WTC11 (cell line): ENCODE data around the gene TNFRSF11A. TPM values are rescaled to one million over a fixed set of nuclear protein-coding genes. Genes with fewer than 3 reads are reported as not detected.

ENCODE experiments used
- ATAC-seq: fragments of 200-7000 bp; cut with Tn5 transposase; 2 replicates; pipeline ENCODE4 v1.10.0; 2021; ENCODE audit warnings: mild to moderate bottlenecking, moderate library complexity
- CTCF ChIA-PET: fragments of 300-600 bp; sonication (Branson Sonifier 250); formaldehyde crosslinking; loops from one replicate; lab custom pipeline; 2021; ENCODE audit warnings: antibody characterized with exemption; lab: Charles Lee
- POLR2A ChIA-PET: fragments of 350-600 bp; sonication (Branson Sonifier 250); formaldehyde crosslinking; loops from one replicate; lab custom pipeline; 2021; ENCODE audit warnings: antibody characterized with exemption; lab: Charles Lee
- DNase-seq: peaks from one replicate; pipeline ENCODE4 v3.0.0; 2021; ENCODE audit warnings: low spot score
- H3K27ac Mint-ChIP-seq: 2 replicates; pipeline ENCODE4 v1.8.0; 2021; ENCODE audit warnings: mixed read lengths
- H3K27me3 Mint-ChIP-seq: 2 replicates; pipeline ENCODE4 v1.8.0; 2021; ENCODE audit warnings: low read depth, mild to moderate bottlenecking, moderate library complexity, mixed read lengths
- H3K36me3 Mint-ChIP-seq: 2 replicates; pipeline ENCODE4 v1.8.0; 2021; ENCODE audit warnings: mixed read lengths
- H3K4me1 Mint-ChIP-seq: 2 replicates; pipeline ENCODE4 v1.8.0; 2022; ENCODE audit warnings: mixed read lengths
- H3K4me3 Mint-ChIP-seq: 2 replicates; pipeline ENCODE4 v1.8.0; 2021; ENCODE audit warnings: mild to moderate bottlenecking, moderate library complexity, mixed read lengths
- H3K9me3 Mint-ChIP-seq: 2 replicates; pipeline ENCODE4 v1.8.0; 2021; ENCODE audit warnings: mixed read lengths
- AFF4 ChIP-seq: sonication (generic); formaldehyde crosslinking; IDR thresholded peaks from 2 replicates; pipeline ENCODE4 v1.8.1; 2023; ENCODE audit warnings: mild to moderate bottlenecking, missing genetic modification reagents, borderline replicate concordance
- ATF6 ChIP-seq: sonication (generic); formaldehyde crosslinking; IDR thresholded peaks from 2 replicates; pipeline ENCODE4 v1.8.1; 2023; ENCODE audit warnings: mild to moderate bottlenecking, missing genetic modification reagents
- CBFB ChIP-seq: sonication (generic); formaldehyde crosslinking; IDR thresholded peaks from 2 replicates; pipeline ENCODE4 v1.8.1; 2022; ENCODE audit warnings: mild to moderate bottlenecking, low read depth, missing genetic modification reagents
- E2F4 ChIP-seq: sonication (generic); formaldehyde crosslinking; IDR thresholded peaks from 2 replicates; pipeline ENCODE4 v1.8.1; 2022; ENCODE audit warnings: low read depth, mild to moderate bottlenecking, moderate library complexity, missing genetic modification reagents, borderline replicate concordance
- ELF4 ChIP-seq: sonication (generic); formaldehyde crosslinking; IDR thresholded peaks from 2 replicates; pipeline ENCODE4 v1.8.1; 2022; ENCODE audit warnings: low read depth, mild to moderate bottlenecking, moderate library complexity, missing genetic modification reagents
- ERG ChIP-seq: fragments of 250-450 bp; sonication (Bioruptor Pico); IDR thresholded peaks from 2 replicates; pipeline ENCODE4 v1.8.0; 2021; ENCODE audit warnings: mild to moderate bottlenecking
- FOXP4 ChIP-seq: sonication (generic); formaldehyde crosslinking; IDR thresholded peaks from 2 replicates; pipeline ENCODE4 v1.8.0; 2022; ENCODE audit warnings: mild to moderate bottlenecking, missing genetic modification reagents
- MAX ChIP-seq: sonication (generic); formaldehyde crosslinking; IDR thresholded peaks from 2 replicates; pipeline ENCODE4 v1.8.0; 2022; ENCODE audit warnings: mild to moderate bottlenecking, missing genetic modification reagents
- OVOL2 ChIP-seq: fragments of 250-450 bp; sonication (Bioruptor Pico); IDR thresholded peaks from 2 replicates; pipeline ENCODE4 v1.9.0; 2021; ENCODE audit warnings: mild to moderate bottlenecking, borderline replicate concordance
- TCF7 ChIP-seq: sonication (generic); formaldehyde crosslinking; IDR thresholded peaks from 2 replicates; pipeline ENCODE4 v1.8.0; 2022; ENCODE audit warnings: mild to moderate bottlenecking, low read depth, missing genetic modification reagents, moderate library complexity
- ZNF138 ChIP-seq: sonication (generic); formaldehyde crosslinking; conservative IDR thresholded peaks from 2 replicates; pipeline ENCODE4 v1.8.1; 2022; ENCODE audit warnings: mild to moderate bottlenecking, moderate library complexity, missing genetic modification reagents
- ZNF263 ChIP-seq: sonication (generic); formaldehyde crosslinking; IDR thresholded peaks from 2 replicates; pipeline ENCODE4 v1.8.1; 2022; ENCODE audit warnings: low read depth, mild to moderate bottlenecking, moderate library complexity, missing genetic modification reagents
- ZNF281 ChIP-seq: sonication (generic); formaldehyde crosslinking; IDR thresholded peaks from 2 replicates; pipeline ENCODE4 v1.8.0; 2023; ENCODE audit warnings: mild to moderate bottlenecking, missing genetic modification reagents
- ZNF317 ChIP-seq: sonication (generic); formaldehyde crosslinking; IDR thresholded peaks from 2 replicates; pipeline ENCODE4 v1.8.1; 2023; ENCODE audit warnings: low read depth, mild to moderate bottlenecking, moderate library complexity, missing genetic modification reagents, borderline replicate concordance
- total RNA-seq: library from RNA; stranded (reverse); gene quantifications from 3 replicates; pipeline ENCODE4 v1.2.3, GENCODE V29; 2021

TNFRSF11A gene
- total RNA-seq, 1 experiment from 2014 or later: 4.9 TPM

- POLR2A ChIA-PET: no interaction called here
- CTCF ChIA-PET: no interaction called here
- no peak overlapping the region for H3K27ac Mint-ChIP-seq
- no peak for TF ChIP-seq TCF7 (CRISPR knock-in tag)
- no peak for TF ChIP-seq E2F4 (CRISPR knock-in tag)
- no peak for TF ChIP-seq ZNF281 (CRISPR knock-in tag)
- TF ChIP-seq ZNF138 (CRISPR knock-in tag): no peak
- no peak for TF ChIP-seq ZNF317 (CRISPR knock-in tag)
- no peak for TF ChIP-seq ZNF263 (CRISPR knock-in tag)
- TF ChIP-seq ELF4 (CRISPR knock-in tag): no peak
- no peak for TF ChIP-seq OVOL2 (CRISPR knock-in tag)
- TF ChIP-seq AFF4 (CRISPR knock-in tag): no peak
- no peak for TF ChIP-seq CBFB (CRISPR knock-in tag)
- no peak for TF ChIP-seq FOXP4 (CRISPR knock-in tag)
- TF ChIP-seq MAX (CRISPR knock-in tag): no peak
- no peak for TF ChIP-seq ERG
- no peak for TF ChIP-seq ATF6 (CRISPR knock-in tag)
- DNase-seq: no peak
- H3K27me3 Mint-ChIP-seq: no peaks in the 10 kb centered on the region; the same call in 1 of the 2 replicates
- no peak overlapping the region for H3K4me3 Mint-ChIP-seq
- no peak for ATAC-seq
- no peaks in the 10 kb centered on the region for H3K36me3 Mint-ChIP-seq
- H3K9me3 Mint-ChIP-seq: peaks cover 10% of the 10 kb centered on the region
- no peaks in the 10 kb centered on the region for H3K4me1 Mint-ChIP-seq
Measured at GRCh38 chr18:62409821-62410220, 84.7 kb downstream of the TNFRSF11A start.
